HG02588 (cell line): ENCODE results near the gene PAPOLG.
"Not testable (repeated sequence)": the region's sequence is repeated elsewhere in the genome, so short reads cannot be mapped to it uniquely, and the experiment has no call there.

Experiments
- ATAC-seq: cut with Tn5 transposase; IDR thresholded peaks from one replicate; pipeline ENCODE4 v1.9.1; 2021; ENCODE audit warnings: mild to moderate bottlenecking, moderate library complexity; ENCODE audit not compliant: unreplicated experiment

The PAPOLG gene

DNA sequence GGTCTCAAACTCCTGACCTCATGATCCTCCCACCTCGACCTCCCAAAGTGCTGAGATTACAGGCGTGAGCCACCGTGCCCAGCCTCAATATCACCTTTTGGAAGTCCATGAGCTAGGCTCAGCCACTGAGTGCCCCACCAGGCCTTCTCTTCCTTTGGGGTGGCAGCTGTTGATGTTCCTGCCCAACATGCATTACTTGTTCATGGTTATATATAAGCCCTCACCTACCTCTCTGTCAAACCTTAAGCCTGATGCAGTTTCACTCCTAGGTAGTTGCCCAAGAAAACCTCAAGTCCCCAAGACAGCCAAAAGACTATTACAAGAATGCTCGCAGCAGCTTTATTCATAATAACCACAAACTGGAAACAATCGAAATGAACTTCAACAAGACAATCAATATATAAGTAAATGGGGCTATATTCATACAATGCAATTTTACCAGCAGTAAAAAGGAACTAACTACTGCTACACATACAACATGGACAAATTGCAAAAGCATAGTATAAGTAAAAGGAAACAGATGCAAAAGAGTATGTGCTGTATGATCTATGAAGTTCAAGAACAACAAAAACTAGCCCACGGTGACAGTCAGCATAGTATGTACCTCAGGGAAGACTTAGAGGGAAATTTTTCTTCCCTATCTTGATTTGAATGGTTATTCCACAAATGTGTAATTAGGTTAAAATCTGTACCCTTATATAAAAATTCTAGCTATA, 65.7 kb downstream of the PAPOLG start:
- no peak for ATAC-seq

DNA sequence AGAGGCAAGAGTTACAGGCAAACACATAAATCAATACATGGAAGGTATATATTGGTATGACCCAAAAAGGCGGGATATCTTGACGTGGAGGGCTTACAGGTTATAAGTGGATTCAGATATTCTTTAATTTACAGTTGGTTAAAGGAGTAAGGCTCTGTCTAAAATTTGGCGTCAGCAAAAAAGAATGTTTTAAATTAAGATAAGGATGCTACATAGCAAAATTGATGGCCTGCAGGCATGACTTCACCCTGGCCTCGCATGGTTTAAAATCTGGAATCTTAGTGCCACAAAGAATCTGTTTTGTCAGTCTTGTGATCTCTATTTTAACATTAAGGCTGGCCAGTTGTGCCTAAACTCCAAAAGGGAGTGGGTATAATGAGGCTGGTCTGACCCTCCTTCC, 66.9 kb downstream of the PAPOLG start:
- ATAC-seq: no peak

GRCh38 chr2:60823694-60824305, 67.7 kb downstream of the PAPOLG start:
- no peak for ATAC-seq

DNA sequence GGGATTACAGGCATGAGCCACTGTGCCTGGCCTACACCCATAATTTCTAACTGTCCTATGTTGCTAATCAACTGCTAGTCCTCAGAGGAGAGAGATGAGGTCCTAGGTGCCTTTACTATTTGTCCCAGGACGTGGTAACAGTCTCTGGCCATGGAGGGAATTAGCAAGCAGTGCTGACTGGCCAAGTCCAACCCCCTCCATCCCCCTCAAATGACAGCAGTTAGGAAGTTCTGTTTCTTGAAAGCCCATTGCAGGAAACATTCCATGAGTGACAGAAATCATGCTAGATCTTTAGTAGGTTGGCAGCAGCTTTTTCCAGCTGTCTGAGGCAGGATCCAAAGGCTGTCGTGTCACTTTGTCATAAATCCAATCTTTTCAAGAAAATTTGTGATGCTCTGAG, 69.6 kb downstream of the PAPOLG start:
- no peak for ATAC-seq

DNA sequence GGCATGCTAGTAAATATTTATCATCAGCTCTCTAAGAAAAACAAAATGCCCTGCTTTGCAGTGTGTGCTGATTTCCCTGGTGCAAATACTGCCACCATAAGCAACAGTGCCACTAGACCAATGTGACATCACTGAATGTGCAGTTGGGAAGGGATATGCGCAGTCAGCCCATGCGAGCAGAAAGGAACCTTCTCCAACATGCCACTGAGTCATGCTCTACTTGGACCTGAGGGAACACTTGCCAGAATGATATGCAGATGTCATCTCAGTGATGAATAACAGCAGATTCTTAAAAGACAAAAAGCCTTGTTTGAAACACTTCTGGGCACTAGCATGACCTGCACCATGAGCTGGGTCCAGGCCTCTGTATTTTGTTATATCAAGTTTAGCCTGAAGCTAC, 70.0 kb downstream of the PAPOLG start:
- ATAC-seq: no peak

DNA sequence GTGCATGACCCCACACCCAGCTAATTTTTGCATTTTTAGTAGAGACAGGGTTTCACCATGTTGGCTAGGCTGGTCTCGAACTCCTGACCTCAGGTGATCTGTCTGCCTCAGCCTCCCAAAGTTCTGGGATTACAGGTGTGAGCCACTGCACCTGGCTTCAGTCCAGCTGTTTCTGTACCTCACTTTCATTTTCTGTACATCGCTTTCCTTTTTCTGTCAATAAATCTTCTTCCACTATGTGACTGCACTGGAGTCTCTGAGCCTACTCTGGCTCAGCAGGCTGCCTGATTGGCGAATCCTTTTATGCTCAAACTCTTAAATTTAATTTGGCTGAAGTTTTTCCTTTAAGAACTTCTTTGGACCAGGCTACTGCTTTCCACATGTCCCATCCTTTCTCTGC, 70.8 kb downstream of the PAPOLG start:
- not testable (repeated sequence) for ATAC-seq

GRCh38 chr2:60827369-60827768, 71.3 kb downstream of the PAPOLG start:
- ATAC-seq: no peak

GRCh38 chr2:60830991-60831390, 74.9 kb downstream of the PAPOLG start:
- no peak for ATAC-seq

DNA sequence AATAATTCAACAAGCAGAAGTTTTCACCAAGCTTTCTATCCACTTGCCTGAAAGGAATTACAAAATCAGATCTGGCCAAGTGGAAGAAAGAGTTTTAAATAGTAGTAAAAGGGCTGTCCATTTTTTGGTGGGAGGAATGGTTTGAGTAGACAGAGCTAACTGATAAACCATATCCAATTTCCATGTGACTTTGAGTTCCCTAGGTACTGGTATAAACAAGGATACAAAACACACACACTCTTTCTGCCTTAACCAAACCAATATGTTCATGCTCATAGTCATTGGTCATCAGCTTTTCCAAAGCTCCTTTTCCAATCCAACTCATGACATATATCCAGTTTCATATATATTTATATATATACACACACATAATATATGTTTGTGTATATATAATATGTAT, 75.9 kb downstream of the PAPOLG start:
- no peak for ATAC-seq

- ATAC-seq: no peak
Measured at GRCh38 chr2:60832621-60833020, 76.6 kb downstream of the PAPOLG start.

GRCh38 chr2:60834270-60834717, 78.2 kb downstream of the PAPOLG start:
- ATAC-seq: peak; percentile 37

GRCh38 chr2:60836491-60836890, 80.4 kb downstream of the PAPOLG start:
- ATAC-seq: no peak

- peak; percentile 37 for ATAC-seq
Measured at GRCh38 chr2:60837123-60837522, 81.1 kb downstream of the PAPOLG start.

DNA sequence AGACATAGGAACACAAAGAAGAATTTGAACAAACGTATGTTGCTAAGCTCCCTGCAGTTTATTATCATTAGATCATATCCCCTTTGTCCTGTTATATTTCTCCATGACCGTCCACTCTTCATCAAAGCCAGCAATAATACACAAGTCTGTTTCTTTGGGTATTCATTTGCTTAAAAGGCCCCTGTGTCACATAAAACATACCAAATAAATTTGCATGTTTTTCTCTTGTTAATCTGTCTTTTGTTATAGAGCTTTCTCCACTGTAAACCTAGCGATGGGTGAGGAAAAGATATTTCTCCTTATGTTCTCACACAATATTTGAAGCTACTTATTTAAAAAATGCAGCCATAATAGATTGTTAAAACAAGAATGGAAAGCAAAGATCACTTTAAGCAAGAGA, 82.4 kb downstream of the PAPOLG start:
- no peak for ATAC-seq

DNA sequence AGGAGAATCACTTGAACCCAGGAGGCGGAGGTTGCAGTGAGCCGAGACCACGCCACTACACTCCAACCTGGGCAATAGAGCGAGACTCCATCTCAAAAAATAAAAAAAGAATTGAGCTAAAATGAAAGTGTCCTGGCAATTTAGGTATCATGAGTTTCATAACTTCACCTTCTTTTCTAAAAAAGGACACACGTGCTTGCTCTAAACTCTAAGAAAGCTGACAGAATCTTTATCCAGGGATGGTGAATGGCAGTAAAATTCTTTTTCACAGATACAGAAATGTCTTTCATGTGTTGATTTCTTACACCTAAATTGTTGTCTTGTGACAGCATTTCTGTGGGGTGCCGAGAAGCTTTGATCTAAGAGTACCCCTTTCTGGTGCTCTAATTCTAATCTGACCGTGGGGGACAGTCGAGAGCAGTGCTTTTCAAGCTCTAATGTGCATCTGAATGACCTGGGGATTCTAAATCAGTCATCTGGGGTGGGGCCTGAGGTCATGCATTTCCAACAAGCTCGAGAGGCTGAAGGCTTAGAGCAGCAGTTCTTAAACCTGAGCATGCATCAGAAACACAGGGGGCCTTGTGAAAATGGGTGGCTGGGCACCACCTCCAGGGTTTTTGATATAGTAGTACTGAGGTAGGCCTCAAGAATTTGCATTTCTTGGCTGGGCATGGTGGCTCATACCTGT, 83.2 kb downstream of the PAPOLG start:
- ATAC-seq: peak; percentile 42

DNA sequence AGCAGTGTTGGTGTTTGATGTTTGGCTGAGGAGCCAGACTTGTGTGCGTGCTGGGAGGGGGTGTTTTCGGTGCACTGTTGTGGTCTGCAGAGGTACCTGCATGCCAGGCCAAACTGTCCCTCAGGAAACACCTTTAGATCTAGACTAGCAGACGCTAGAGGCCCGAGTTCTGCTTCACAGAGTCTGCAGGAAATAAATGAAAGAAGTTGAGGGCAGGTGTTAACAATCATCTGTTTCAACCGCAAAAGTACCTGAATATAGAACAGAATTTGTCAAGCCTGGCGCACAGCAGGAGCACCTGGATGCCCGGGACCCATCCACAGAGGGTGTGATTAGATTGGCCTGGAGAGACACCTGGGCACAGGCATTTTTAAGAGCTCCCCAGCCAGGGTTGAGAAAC, 84.8 kb downstream of the PAPOLG start:
- ATAC-seq: peak; percentile 55

- ATAC-seq: no peak
Measured at GRCh38 chr2:60843006-60843405, 86.9 kb downstream of the PAPOLG start.

GRCh38 chr2:60844105-60844504, 88.0 kb downstream of the PAPOLG start:
- no peak for ATAC-seq

DNA sequence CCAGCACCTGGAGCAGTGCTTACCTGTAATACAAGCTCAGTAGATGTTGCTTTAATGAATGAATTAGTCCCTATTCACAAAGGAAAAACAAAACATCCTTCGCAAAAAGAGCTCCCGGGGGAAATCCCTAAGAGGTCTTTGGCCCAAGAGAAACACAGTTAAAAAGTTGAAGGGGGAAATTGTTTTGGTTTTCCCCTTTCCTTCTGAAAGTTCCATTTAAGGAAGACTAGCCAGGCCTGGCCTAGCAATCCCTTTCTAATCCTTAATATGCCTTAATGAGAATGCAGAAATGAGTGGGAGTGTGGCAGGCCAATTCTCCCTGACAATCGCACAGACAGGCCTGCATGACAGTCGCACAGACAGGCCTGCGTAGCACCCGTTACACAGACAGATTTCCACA, 91.8 kb downstream of the PAPOLG start:
- no peak for ATAC-seq
